AG09309 (cell line): ENCODE results near the gene RGS17.

Experiments used
- DNase-seq: peaks from one replicate; pipeline ENCODE4 v3.0.0-alpha.2; 2010; ENCODE audit warnings: low read depth
- H3K4me3 ChIP-seq: 2 replicates; pipeline ENCODE4 v1.5.1; 2011; ENCODE audit warnings: mild to moderate bottlenecking, low read depth, low read length, moderate library complexity; ENCODE audit not compliant: control insufficient read depth
- TF ChIP-seq, protein P1 (sequence below): IDR thresholded peaks from 2 replicates; pipeline ENCODE4 v1.5.1; 2011; ENCODE audit warnings: mild to moderate bottlenecking, low read depth, low read length, inconsistent platforms; ENCODE audit not compliant: insufficient read depth, control insufficient read depth; ENCODE audit errors: missing control alignments

Gene RGS17

DNA sequence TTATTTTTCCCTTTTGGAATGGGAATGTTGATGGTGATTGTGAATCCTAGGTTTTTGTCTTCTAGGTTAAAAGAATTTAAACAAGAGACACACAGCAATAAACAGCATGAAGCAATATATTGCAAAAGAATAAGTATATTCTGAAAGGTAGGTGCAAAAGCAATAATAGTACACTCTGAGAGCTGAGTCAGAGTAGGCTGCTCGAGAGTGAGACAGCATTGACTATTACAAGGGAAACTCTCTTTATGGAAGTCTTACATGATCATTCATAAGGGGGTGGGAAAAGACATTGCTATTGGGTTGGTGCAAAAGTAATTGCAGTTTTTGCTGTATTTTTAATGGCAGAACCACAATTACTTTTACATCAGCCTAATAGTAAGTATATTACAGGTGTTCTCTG lies 173.3 kb downstream of the RGS17 start:
- TF ChIP-seq, protein P1, sequence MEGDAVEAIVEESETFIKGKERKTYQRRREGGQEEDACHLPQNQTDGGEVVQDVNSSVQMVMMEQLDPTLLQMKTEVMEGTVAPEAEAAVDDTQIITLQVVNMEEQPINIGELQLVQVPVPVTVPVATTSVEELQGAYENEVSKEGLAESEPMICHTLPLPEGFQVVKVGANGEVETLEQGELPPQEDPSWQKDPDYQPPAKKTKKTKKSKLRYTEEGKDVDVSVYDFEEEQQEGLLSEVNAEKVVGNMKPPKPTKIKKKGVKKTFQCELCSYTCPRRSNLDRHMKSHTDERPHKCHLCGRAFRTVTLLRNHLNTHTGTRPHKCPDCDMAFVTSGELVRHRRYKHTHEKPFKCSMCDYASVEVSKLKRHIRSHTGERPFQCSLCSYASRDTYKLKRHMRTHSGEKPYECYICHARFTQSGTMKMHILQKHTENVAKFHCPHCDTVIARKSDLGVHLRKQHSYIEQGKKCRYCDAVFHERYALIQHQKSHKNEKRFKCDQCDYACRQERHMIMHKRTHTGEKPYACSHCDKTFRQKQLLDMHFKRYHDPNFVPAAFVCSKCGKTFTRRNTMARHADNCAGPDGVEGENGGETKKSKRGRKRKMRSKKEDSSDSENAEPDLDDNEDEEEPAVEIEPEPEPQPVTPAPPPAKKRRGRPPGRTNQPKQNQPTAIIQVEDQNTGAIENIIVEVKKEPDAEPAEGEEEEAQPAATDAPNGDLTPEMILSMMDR = no peak
- no peak overlapping the region for H3K4me3 ChIP-seq
- DNase-seq = no peak
